Neural crest cell (in vitro differentiated cells): ENCODE results near the gene CST3. TPM values are rescaled to one million over a fixed set of nuclear protein-coding genes. Genes with fewer than 3 reads are reported as not detected.

Experiments used
- DNase-seq: peaks from one replicate; pipeline ENCODE4 v3.0.0; 2021; ENCODE audit warnings: low read depth, mixed read lengths, low spot score
- H3K27ac Mint-ChIP-seq: one replicate; pipeline ENCODE4 v1.8.0; 2021; ENCODE audit warnings: mild to moderate bottlenecking, mixed read lengths; ENCODE audit not compliant: unreplicated experiment
- H3K27me3 Mint-ChIP-seq: 2 replicates; pipeline ENCODE4 v1.8.0; 2021; ENCODE audit warnings: low read depth, mild to moderate bottlenecking, mixed read lengths
- H3K36me3 Mint-ChIP-seq: 2 replicates; pipeline ENCODE4 v1.8.0; 2021; ENCODE audit warnings: low read depth, mild to moderate bottlenecking, mixed read lengths
- H3K4me1 Mint-ChIP-seq: 2 replicates; pipeline ENCODE4 v1.8.0; 2021; ENCODE audit warnings: mixed read lengths
- H3K4me3 Mint-ChIP-seq: one replicate; pipeline ENCODE4 v1.8.0; 2021; ENCODE audit warnings: mild to moderate bottlenecking, mixed read lengths
- H3K9me3 Mint-ChIP-seq: 2 replicates; pipeline ENCODE4 v1.8.0; 2021; ENCODE audit warnings: mixed read lengths
- total RNA-seq: library from RNA; stranded (reverse); gene quantifications from 2 replicates; pipeline ENCODE4 v1.2.1, GENCODE V29; 2021
- TF ChIP-seq, protein P1 (sequence below): fragments of 200-600 bp; sonication (generic); conservative IDR thresholded peaks from 2 replicates; pipeline ENCODE4 v1.5.0; 2021; ENCODE audit warnings: antibody characterized with exemption, mild to moderate bottlenecking

CST3 gene
- total RNA-seq, 1 donor from 2014 or later: 146 TPM

DNA sequence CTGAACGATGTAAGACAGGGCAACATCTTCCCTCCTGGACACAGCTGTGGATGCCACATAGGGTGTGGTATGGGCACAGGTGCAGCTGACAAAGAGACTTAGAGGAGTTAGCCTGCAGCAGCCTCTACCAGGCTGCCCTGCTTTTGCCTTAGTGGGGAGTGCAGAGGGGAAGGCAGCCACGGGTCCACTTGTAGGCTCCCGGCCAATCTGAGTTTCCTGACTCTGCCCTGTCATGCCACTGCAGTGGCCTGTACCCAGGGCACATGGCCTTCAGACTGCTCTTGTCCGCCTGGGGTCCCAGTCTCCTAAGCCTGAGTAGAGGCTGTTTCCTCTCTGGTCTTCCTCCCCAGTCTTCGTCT, 52.3 kb downstream of the CST3 start:
- TF ChIP-seq, protein P1, sequence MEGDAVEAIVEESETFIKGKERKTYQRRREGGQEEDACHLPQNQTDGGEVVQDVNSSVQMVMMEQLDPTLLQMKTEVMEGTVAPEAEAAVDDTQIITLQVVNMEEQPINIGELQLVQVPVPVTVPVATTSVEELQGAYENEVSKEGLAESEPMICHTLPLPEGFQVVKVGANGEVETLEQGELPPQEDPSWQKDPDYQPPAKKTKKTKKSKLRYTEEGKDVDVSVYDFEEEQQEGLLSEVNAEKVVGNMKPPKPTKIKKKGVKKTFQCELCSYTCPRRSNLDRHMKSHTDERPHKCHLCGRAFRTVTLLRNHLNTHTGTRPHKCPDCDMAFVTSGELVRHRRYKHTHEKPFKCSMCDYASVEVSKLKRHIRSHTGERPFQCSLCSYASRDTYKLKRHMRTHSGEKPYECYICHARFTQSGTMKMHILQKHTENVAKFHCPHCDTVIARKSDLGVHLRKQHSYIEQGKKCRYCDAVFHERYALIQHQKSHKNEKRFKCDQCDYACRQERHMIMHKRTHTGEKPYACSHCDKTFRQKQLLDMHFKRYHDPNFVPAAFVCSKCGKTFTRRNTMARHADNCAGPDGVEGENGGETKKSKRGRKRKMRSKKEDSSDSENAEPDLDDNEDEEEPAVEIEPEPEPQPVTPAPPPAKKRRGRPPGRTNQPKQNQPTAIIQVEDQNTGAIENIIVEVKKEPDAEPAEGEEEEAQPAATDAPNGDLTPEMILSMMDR: no peak
- Mint-ChIP-seq H3K27ac (no peak overlapping the region), H3K4me3 (no peak overlapping the region), H3K4me1 (peaks cover 7% of the 10 kb centered on the region), H3K9me3 (peaks cover 2% of the 10 kb centered on the region), H3K36me3 (no peaks in the 10 kb centered on the region), H3K27me3 (peaks cover 3% of the 10 kb centered on the region)
- no peak for DNase-seq

DNA sequence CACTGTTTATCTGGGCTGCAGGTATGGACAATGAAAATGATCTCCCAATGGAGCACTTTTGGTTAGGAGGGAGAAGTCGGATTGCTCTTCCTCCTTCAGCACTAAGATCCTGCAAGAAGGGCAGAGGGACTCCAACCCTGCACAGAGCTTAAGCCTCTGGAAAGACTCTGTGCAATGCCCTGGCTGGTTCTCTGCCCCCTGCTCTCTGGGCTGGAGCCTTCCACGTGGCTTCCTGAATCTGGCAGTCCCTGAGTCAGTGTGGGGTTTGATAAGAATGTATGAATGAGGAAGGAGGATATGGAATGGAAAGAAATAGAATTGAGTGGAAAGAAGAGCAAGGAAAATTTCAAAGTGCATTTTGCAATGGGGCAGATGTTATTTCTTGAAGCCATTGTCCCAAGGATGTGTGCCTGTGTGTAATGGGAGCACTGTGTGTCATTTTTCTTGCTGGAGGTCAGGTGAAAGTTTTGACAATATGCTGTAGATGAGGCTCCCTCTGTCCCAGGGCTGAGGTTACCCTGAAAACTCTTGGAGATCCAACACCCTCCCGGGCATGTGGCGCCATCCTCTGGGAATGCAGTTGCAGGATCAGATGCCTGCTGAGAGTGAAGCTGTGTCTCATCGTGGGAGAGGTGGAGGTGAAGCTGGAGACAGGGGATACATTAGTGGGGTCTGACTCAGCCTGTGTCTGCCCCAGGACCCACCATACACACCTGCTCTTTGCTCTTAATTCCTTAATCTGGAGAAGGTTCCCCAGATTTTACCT, 53.1 kb downstream of the CST3 start:
- TF ChIP-seq, protein P1: no peak
- H3K9me3 Mint-ChIP-seq: peaks cover 2% of the 10 kb centered on the region
- peaks cover 7% of the 10 kb centered on the region for H3K4me1 Mint-ChIP-seq
- no peak overlapping the region for H3K4me3 Mint-ChIP-seq
- H3K27ac Mint-ChIP-seq: no peak overlapping the region
- DNase-seq: no peak
- H3K27me3 Mint-ChIP-seq: peaks cover 3% of the 10 kb centered on the region
- H3K36me3 Mint-ChIP-seq: no peaks in the 10 kb centered on the region

Other genes starting within 250 kb of the CST3 start
- gene NAPB, start 216.5 kb downstream of the CST3 start, total RNA-seq: 14.6 and 14.7 TPM in 2 replicates
- gene CSTL1, start 198.3 kb downstream of the CST3 start, total RNA-seq: not detected in 2 replicates
- not detected in 2 replicates for gene CST11, start 185.1 kb downstream of the CST3 start, total RNA-seq
- gene CST8, start 146.8 kb downstream of the CST3 start, total RNA-seq: not detected in 2 replicates
- not detected in 2 replicates for gene CST9L, start 69.5 kb downstream of the CST3 start, total RNA-seq
- not detected in 2 replicates for gene CST9, start 32.0 kb downstream of the CST3 start, total RNA-seq
- not detected in 2 replicates for gene CST4, start 51.1 kb upstream of the CST3 start, total RNA-seq
- gene CST1, start 113.0 kb upstream of the CST3 start, total RNA-seq: not detected in 2 replicates
- not detected in 2 replicates for gene CST2, start 188.8 kb upstream of the CST3 start, total RNA-seq
- not detected in 2 replicates for gene CST5, start 241.8 kb upstream of the CST3 start, total RNA-seq